ENCODE measurements around the gene ALG14.
"Not testable (repeated sequence)": the region's sequence is repeated elsewhere in the genome, so short reads cannot be mapped to it uniquely, and the experiment has no call there.

- TF ChIP-seq CTCF (tag by site-specific recombination; IDR thresholded peaks at IDR 0.05); ZNF311 (tag by site-specific recombination; IDR thresholded peaks at IDR 0.05; ENCODE audit: borderline replicate concordance); ZBTB48 (tag by site-specific recombination; IDR thresholded peaks at IDR 0.05); GLI2 (tag by site-specific recombination; IDR thresholded peaks at IDR 0.05; ENCODE audit: borderline replicate concordance, low read depth); SP2 (tag by site-specific recombination; IDR thresholded peaks at IDR 0.05); ZNF239 (tag by site-specific recombination; IDR thresholded peaks at IDR 0.05); TCF7L2 (IDR thresholded peaks at IDR 0.05; ENCODE audit: borderline replicate concordance, low read depth, low read length); ZNF843 (tag by site-specific recombination; IDR thresholded peaks at IDR 0.05): not testable (repeated sequence)
- TF ChIP-seq, protein P1, sequence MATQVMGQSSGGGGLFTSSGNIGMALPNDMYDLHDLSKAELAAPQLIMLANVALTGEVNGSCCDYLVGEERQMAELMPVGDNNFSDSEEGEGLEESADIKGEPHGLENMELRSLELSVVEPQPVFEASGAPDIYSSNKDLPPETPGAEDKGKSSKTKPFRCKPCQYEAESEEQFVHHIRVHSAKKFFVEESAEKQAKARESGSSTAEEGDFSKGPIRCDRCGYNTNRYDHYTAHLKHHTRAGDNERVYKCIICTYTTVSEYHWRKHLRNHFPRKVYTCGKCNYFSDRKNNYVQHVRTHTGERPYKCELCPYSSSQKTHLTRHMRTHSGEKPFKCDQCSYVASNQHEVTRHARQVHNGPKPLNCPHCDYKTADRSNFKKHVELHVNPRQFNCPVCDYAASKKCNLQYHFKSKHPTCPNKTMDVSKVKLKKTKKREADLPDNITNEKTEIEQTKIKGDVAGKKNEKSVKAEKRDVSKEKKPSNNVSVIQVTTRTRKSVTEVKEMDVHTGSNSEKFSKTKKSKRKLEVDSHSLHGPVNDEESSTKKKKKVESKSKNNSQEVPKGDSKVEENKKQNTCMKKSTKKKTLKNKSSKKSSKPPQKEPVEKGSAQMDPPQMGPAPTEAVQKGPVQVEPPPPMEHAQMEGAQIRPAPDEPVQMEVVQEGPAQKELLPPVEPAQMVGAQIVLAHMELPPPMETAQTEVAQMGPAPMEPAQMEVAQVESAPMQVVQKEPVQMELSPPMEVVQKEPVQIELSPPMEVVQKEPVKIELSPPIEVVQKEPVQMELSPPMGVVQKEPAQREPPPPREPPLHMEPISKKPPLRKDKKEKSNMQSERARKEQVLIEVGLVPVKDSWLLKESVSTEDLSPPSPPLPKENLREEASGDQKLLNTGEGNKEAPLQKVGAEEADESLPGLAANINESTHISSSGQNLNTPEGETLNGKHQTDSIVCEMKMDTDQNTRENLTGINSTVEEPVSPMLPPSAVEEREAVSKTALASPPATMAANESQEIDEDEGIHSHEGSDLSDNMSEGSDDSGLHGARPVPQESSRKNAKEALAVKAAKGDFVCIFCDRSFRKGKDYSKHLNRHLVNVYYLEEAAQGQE (tag by site-specific recombination; IDR thresholded peaks at IDR 0.05), result not testable (repeated sequence)
These were observed 53.3 kb downstream of the ALG14 start for GRCh38 chr1:95019466-95019865.

Measured in HEK293 (cell line).